ENCODE measurements around the gene CSNK1E. TPM values are rescaled to one million over a fixed set of nuclear protein-coding genes. Genes with fewer than 3 reads are reported as not detected.
A peak's percentile ranks its signal among the peaks of the same experiment; 100 is the strongest.

The CSNK1E gene
- total RNA-seq, 1 donor from 2014 or later: 127 TPM

- no peak for DNase-seq
Observed at GRCh38 chr22:38249301-38249700, 67.9 kb downstream of the CSNK1E start.

GRCh38 chr22:38248280-38248679 is 69.0 kb downstream of the CSNK1E start:
- no peak for DNase-seq

- DNase-seq: no peak
Observed at GRCh38 chr22:38247713-38248112, 69.5 kb downstream of the CSNK1E start.

GRCh38 chr22:38246692-38247091 is 70.5 kb downstream of the CSNK1E start:
- no peak for DNase-seq

- DNase-seq: no peak
Observed at GRCh38 chr22:38246046-38246658, 71.1 kb downstream of the CSNK1E start.

GRCh38 chr22:38244106-38244505 is 73.1 kb downstream of the CSNK1E start:
- no peak for DNase-seq

- DNase-seq: no peak
Observed at GRCh38 chr22:38243007-38243765, 74.0 kb downstream of the CSNK1E start.

- peak; percentile 95 for DNase-seq
Observed at GRCh38 chr22:38240734-38241252, 76.4 kb downstream of the CSNK1E start.

Other genes starting within 250 kb of the CSNK1E start
- gene SLC16A8, start 233.2 kb downstream of the CSNK1E start, total RNA-seq: 0.05 TPM in 1 of 2 replicates, not detected in the other
- gene BAIAP2L2, start 206.7 kb downstream of the CSNK1E start, total RNA-seq: not detected in 2 replicates
- gene PLA2G6, start 135.6 kb downstream of the CSNK1E start, total RNA-seq: 4.6 and 10.6 TPM in 2 replicates
- 96.3 and 164 TPM in 2 replicates for gene MAFF, start 115.4 kb downstream of the CSNK1E start, total RNA-seq
- 36.2 and 49.4 TPM in 2 replicates for gene TMEM184B, start 44.4 kb downstream of the CSNK1E start, total RNA-seq
- not detected in 2 replicates for gene KCNJ4, start 137.8 kb upstream of the CSNK1E start, total RNA-seq
- gene KDELR3, start 150.7 kb upstream of the CSNK1E start, total RNA-seq: 30.6 and 45.3 TPM in 2 replicates
- gene DDX17, start 188.9 kb upstream of the CSNK1E start, total RNA-seq: 414 and 538 TPM in 2 replicates

Measured in dermis blood vessel endothelial cell (primary cell).